ENCODE data around the gene MAB21L2.
"Not testable (repeated sequence)": the region's sequence is repeated elsewhere in the genome, so short reads cannot be mapped to it uniquely, and the experiment has no call there.

Gene MAB21L2

GRCh38 chr4:150582146-150582872 lies at the start of gene MAB21L2:
MAB21L2 (plus strand) TSS chr4:150582151; CDS start chr4:150583030, 879 bp downstream.
- TF ChIP-seq CTCF (IDR thresholded peaks at IDR 0.05; ENCODE audit: borderline replicate concordance, insufficient read depth, low read depth, low read length) = no peak
- H3K4me3 ChIP-seq (ENCODE audit: low read depth, low read length) = no peak within 1 kb of the TSS

GRCh38 chr4:150533673-150534072 lies 48.3 kb upstream of the MAB21L2 start:
- no peak for TF ChIP-seq CTCF (IDR thresholded peaks at IDR 0.05; ENCODE audit: borderline replicate concordance, insufficient read depth, low read depth, low read length)
- no peak overlapping the region for H3K4me3 ChIP-seq (ENCODE audit: low read depth, low read length)

GRCh38 chr4:150534818-150535217 lies 47.1 kb upstream of the MAB21L2 start:
- TF ChIP-seq CTCF (IDR thresholded peaks at IDR 0.05; ENCODE audit: borderline replicate concordance, insufficient read depth, low read depth, low read length) = no peak

GRCh38 chr4:150537911-150538310 lies 44.0 kb upstream of the MAB21L2 start:
- H3K4me3 ChIP-seq (ENCODE audit: low read depth, low read length) = not testable (repeated sequence)

More at GRCh38 chr4:150534818-150535217, 47.1 kb upstream of the MAB21L2 start:
- H3K4me3 ChIP-seq (ENCODE audit: low read depth, low read length) = no peak overlapping the region

- no peak for TF ChIP-seq CTCF (IDR thresholded peaks at IDR 0.05; ENCODE audit: borderline replicate concordance, insufficient read depth, low read depth, low read length)
- no peak overlapping the region for H3K4me3 ChIP-seq (ENCODE audit: low read depth, low read length)
Observed at GRCh38 chr4:150540536-150540935, 41.4 kb upstream of the MAB21L2 start.

GRCh38 chr4:150540959-150541360 lies 41.0 kb upstream of the MAB21L2 start:
- no peak overlapping the region for H3K4me3 ChIP-seq (ENCODE audit: low read depth, low read length)
- no peak for TF ChIP-seq CTCF (IDR thresholded peaks at IDR 0.05; ENCODE audit: borderline replicate concordance, insufficient read depth, low read depth, low read length)

- H3K4me3 ChIP-seq (ENCODE audit: low read depth, low read length) = no peak overlapping the region
- TF ChIP-seq CTCF (IDR thresholded peaks at IDR 0.05; ENCODE audit: borderline replicate concordance, insufficient read depth, low read depth, low read length) = no peak
Observed at GRCh38 chr4:150541681-150542080, 40.3 kb upstream of the MAB21L2 start.
